ENCODE measurements around the gene NKX6-1. TPM values are rescaled to one million over a fixed set of nuclear protein-coding genes. Genes with fewer than 3 reads are reported as not detected.

The NKX6-1 gene
- total RNA-seq, 1 experiment from 2014 or later = not detected

Other genes with a start within 250 kb of the NKX6-1 start
- 13.0 and 13.3 TPM in 2 replicates for gene CDS1, start 83.8 kb upstream of the NKX6-1 start, total RNA-seq (2014; rRNA removed; shearing (Covaris generic); ENCODE audit: low replicate concordance)